ENCODE results near the gene LGR4.

LGR4 gene

DNA sequence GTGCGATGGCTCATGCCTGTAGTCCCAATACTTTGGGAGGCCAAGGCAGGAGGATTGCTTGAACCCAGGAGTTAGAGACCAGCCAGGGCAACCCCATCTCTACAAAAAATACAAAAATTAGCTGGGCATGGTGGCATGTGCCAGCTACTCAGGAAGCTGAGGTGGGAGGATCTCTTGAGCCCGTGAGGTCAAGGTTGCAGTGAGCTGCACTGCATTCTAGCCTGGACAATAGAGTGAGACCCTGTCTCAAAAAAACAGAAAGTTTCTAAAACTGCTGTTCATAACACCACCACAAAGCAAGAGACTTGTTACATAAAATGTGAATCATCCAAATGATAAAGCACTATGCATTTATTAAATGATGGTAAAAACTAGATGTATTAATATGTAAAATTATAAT lies 69.4 kb downstream of the LGR4 start:
- Histone ChIP-seq H3K27me3 (no peaks in the 10 kb centered on the region), H3K36me3 (no peaks in the 10 kb centered on the region), H3K9me3 (no peaks in the 10 kb centered on the region), H3K27ac (no peak overlapping the region), H3K4me3 (ENCODE audit: low read depth in 1 of 2, low read length in 1 of 2) (no peak overlapping the region), H3K4me1 (ENCODE audit: control insufficient read depth in 1 of 2, insufficient read depth in 1 of 2, low read depth in 1 of 2, low read length in 1 of 2) (no peaks in the 10 kb centered on the region)
- TF ChIP-seq, protein P1, sequence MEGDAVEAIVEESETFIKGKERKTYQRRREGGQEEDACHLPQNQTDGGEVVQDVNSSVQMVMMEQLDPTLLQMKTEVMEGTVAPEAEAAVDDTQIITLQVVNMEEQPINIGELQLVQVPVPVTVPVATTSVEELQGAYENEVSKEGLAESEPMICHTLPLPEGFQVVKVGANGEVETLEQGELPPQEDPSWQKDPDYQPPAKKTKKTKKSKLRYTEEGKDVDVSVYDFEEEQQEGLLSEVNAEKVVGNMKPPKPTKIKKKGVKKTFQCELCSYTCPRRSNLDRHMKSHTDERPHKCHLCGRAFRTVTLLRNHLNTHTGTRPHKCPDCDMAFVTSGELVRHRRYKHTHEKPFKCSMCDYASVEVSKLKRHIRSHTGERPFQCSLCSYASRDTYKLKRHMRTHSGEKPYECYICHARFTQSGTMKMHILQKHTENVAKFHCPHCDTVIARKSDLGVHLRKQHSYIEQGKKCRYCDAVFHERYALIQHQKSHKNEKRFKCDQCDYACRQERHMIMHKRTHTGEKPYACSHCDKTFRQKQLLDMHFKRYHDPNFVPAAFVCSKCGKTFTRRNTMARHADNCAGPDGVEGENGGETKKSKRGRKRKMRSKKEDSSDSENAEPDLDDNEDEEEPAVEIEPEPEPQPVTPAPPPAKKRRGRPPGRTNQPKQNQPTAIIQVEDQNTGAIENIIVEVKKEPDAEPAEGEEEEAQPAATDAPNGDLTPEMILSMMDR (IDR thresholded peaks at IDR 0.05): no peak

DNA sequence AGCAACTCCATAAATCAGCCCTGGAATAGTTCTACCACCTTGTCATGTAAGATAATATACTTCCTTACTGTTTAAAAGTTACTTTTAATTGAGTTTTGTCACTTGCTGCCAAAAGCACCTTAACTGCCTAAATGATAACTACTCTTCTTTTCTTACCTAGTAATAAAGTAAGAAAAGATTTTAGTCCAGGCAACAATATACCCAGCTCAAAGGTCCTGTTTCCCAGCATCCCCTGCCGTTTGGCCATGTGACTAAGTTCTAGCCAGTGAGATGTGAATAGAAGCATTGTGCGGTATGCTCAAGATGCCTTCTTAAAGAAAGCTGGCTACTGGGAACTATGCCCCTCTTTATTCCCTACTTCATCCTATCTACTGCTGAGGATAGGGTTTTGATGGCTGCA lies 70.1 kb downstream of the LGR4 start:
- Histone ChIP-seq H3K4me3 (ENCODE audit: low read depth in 1 of 2, low read length in 1 of 2) (no peak overlapping the region), H3K27me3 (no peaks in the 10 kb centered on the region), H3K4me1 (ENCODE audit: control insufficient read depth in 1 of 2, insufficient read depth in 1 of 2, low read depth in 1 of 2, low read length in 1 of 2) (no peaks in the 10 kb centered on the region), H3K27ac (no peak overlapping the region), H3K9me3 (no peaks in the 10 kb centered on the region), H3K36me3 (no peaks in the 10 kb centered on the region)
- TF ChIP-seq, protein P1 (IDR thresholded peaks at IDR 0.05): no peak

DNA sequence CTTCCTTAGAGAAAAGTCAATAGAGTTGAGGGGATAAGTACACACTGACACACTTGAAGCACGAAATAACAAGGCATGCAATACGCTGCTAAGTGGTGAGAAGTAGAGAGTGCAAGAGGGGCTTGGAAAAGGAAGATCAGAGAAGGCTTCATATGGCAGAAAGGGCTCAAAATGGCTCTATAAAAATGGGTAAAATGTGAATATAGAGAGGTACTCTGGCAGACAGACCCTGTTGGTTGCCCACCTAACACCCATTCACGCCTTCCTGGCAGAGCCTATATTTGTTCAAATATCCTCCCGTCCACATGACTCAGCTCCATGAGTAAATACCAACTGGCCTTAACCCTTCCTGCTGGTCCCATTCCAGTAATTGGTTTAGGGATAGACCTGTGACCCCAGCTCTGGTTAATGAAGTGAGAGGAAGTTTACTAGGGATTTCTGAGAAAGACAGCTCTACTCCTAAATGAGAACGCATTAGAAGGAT lies 70.7 kb downstream of the LGR4 start:
- TF ChIP-seq, protein P1 (IDR thresholded peaks at IDR 0.05): no peak
- no peak overlapping the region for H3K27ac ChIP-seq

DNA sequence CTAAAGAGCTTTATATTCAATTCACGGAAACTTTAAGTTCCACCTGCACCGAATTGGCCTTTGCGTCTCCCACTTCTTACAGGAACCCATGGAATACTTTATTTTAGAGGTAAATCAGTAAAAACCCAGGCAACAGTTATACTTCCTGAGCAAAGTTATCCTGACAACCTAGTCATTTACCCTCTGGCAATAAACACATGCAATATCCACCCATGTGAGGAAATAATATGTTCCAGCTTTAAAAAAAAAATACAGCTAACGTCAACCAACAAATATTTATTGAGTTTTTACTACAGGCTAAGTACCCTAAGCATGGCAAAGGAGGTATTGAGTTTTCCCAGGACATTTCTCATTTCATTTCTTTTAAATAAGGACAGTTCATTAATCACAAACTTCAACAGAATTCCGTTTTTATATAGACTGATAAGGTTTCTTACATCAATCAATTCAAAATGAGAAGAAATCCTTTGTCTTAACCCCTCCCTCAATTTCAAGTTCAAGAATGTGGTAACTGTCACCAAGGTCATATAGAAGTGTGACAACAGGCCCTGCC lies 71.2 kb downstream of the LGR4 start:
- no peaks in the 10 kb centered on the region for H3K4me1 ChIP-seq (ENCODE audit: control insufficient read depth in 1 of 2, insufficient read depth in 1 of 2, low read depth in 1 of 2, low read length in 1 of 2)
- H3K27me3 ChIP-seq: no peaks in the 10 kb centered on the region
- no peaks in the 10 kb centered on the region for H3K36me3 ChIP-seq
- H3K9me3 ChIP-seq: no peaks in the 10 kb centered on the region
- no peak overlapping the region for H3K4me3 ChIP-seq (ENCODE audit: low read depth in 1 of 2, low read length in 1 of 2)
- TF ChIP-seq, protein P1 (IDR thresholded peaks at IDR 0.05): no peak
- H3K27ac ChIP-seq: no peak overlapping the region

More for the DNA sequence above, 70.7 kb downstream of the LGR4 start:
- H3K27me3 ChIP-seq: no peaks in the 10 kb centered on the region
- H3K4me1 ChIP-seq (ENCODE audit: control insufficient read depth in 1 of 2, insufficient read depth in 1 of 2, low read depth in 1 of 2, low read length in 1 of 2): no peaks in the 10 kb centered on the region
- H3K36me3 ChIP-seq: no peaks in the 10 kb centered on the region
- no peaks in the 10 kb centered on the region for H3K9me3 ChIP-seq
- no peak overlapping the region for H3K4me3 ChIP-seq (ENCODE audit: low read depth in 1 of 2, low read length in 1 of 2)

DNA sequence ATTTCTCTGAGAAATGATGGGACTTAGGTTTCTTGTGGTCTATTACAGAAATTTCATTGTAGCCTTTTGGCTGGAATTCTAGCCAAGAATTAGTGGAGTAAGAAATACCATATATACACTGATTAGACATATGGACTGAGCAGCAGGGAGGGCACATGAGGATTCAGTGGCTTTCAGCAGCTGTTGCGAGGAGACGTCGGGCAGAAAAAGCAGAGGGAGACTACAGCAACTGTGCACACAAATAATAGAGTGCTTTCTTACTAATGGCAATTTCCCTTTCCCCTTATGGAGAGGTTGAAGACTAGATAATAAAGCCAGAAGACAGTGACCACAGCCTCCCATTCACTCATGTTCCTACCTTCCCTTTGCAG lies 74.2 kb downstream of the LGR4 start:
- H3K27ac ChIP-seq: no peak overlapping the region
- no peaks in the 10 kb centered on the region for H3K4me1 ChIP-seq (ENCODE audit: control insufficient read depth in 1 of 2, insufficient read depth in 1 of 2, low read depth in 1 of 2, low read length in 1 of 2)
- TF ChIP-seq, protein P1 (IDR thresholded peaks at IDR 0.05): no peak
- H3K36me3 ChIP-seq: no peaks in the 10 kb centered on the region
- no peaks in the 10 kb centered on the region for H3K27me3 ChIP-seq
- H3K9me3 ChIP-seq: no peaks in the 10 kb centered on the region
- no peak overlapping the region for H3K4me3 ChIP-seq (ENCODE audit: low read depth in 1 of 2, low read length in 1 of 2)

Data from neutrophil (primary cell).